ENCODE results near the gene ENTREP3.
"Not testable (repeated sequence)": the region's sequence is repeated elsewhere in the genome, so short reads cannot be mapped to it uniquely, and the experiment has no call there.

The ENTREP3 gene

DNA sequence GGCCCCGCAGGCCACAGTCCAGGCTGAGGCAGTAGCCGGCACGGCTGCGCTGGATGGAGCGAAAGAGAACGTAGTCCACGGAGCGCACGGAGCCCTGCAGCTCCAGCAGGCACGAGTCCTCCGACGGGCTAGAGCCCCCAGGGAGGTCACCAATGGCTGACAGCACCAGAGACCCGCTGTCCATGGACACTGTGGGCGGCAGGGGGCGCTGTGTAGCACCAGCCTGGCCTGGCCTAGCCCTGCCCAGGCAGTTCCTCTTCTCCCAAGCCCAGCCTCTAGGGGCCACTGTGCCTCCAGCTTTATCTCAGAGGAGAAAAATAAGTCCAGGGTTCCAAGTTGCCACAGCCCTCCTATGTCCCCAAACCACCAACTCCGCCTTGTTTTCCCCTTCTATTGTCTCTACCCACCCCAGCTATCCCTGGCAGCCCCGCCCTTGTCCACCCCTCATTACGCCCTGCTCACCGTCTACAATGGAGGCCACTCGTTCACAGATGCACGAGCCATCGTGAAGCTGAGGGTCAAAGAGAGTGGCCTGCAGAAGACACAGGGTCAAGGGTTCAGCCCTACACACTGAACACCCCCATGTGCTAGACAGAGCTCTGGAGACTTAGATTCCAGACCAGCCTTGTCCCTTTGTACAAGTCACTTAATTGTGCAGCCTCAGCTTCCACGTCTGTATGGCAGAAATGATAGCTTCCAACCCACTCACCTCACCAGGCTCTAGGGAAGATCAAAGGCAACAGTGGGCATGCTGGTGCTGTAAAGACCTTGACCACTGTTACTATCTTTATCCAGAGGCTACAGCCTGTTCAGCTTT lies 4.4 kb downstream of the ENTREP3 start:
- peak; percentile 92 for DNase-seq

DNA sequence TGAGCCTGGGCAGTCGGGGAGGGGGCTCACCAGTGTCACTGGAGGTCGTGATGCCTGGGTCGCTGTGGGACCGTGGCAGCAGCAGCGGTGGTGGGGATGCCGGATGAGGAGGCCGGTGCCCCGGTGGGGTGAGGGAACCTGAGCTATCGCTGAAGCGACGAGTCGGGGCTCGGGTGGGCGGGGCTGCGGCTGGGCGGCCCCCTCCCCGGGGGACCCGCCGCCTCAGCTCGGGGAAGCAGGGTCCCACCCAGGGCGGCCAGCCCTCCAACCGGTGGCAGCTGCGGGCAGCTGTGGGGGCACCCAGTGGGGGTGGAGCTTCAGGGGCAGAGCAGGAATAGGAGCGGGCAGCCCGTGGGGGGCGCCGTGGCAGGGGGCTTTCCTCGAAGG lies 5.0 kb downstream of the ENTREP3 start:
- no peak for DNase-seq

DNA sequence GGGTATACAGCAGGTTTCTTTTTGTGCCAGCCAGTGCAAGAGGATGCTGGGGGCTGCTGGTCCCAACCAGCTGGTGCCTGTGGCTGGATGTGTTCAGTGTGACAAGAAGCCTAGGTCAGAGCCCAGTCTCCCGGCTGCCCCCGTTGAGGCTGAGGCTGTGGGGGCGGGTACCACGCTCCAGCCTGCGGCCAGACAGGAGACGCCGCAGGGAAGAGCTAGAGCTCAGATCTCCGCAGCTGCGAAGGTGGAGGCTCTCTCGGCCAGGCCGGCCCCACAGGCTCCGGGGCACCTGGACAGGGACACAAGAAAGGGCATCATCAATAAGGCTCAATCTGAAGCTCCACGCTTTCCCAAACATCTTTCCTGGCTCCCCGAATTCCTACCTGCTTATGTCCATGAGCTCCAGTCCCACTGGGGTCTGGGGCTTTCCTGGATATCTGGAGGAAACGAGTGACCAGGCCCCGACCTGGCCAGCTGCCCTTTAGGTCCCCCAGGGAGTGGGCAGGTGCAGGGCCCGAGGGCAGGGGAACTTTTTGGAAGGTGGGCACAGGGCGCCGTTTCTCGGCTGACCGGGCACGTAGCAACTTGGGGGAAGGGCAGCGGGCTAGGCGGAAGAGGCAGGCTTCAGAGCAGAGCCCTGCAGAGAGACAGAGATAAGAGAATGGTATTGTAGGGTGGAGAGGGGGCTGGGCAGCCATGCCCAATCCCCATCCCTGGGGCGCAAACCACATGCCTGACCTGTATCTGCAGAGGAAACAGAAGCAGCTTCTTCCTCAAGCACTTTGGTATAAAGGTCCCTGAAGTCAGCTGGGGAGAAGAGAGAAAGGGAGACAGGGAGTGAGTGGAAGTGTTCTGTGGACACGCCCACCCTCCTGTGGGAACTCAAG lies 7.4 kb downstream of the ENTREP3 start:
- no peak for DNase-seq

DNA sequence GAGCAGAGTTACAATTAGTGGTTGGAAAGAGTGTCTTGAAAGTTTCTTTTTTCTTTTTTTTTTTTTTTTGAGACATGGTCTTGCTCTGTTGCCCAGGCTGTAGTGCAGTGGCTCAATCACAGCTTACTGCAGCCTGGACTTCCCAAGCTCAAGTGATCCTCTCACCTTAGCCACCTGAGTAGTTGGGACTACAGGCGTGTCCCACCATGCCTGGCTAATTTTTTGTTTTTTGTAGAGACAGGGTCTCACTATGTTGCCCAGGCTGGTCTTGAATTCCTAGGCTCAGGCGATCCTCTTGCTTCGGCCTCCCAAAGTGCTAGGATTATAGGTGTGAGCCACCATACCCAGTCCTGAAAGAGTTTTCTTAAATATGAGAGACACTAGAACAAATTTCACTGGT lies 8.5 kb downstream of the ENTREP3 start:
- DNase-seq: not testable (repeated sequence)

DNA sequence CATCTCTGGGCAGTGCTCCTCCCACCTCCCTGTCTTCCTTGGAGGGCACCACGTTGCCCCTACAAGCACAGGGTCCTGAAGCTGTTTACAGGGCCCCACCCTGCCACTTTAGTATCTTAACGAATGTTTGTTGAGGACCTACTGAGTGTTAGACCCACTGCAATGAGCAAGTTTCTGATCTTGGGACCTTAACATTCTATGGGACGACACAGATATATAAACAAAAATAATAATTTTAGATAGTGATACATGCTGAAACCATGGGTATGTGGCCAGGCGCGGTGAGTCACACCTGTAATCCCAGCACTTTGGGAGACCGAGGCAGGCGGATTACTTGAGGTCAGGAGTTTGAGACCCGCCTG lies 10.1 kb downstream of the ENTREP3 start:
- no peak for DNase-seq

DNA sequence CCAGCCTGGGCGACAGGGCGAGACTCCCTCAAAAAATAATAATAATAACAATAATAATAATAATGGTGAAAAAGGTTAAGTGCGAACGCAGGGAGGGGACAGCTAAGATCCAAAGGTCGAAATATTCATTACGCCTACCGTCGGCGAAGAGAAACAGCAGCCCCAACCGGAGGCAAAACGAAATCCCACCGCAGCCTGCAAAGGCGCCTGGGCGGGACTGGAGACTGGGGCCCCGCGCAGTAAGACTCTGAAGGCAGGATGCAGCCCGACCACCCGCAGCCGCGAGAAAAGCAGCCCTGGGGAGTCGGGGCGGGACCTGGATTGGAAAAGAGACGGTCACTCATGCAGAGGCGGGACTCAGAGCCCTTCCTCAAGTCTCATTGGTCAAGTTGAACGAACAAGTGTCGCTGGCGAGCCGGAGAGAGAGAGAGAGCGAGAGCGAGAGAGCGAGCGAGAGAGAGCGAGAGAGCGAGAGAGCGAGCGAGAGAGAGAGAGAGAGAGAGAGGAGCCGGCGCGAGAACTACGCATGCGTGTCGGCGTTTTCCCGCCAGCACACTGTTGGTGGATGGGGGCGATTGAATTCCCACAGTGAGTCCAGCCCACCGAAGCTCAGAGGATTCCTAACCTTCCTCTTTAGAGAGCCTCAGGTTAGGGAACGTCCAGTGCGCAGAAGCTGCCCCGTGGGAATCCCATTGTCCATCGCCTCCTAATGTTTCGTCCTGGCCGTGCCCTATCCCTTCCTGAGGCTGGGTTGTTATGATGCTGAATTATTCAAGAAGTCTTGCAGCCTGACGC lies 10.7 kb downstream of the ENTREP3 start:
- DNase-seq: peak; percentile 99

DNA sequence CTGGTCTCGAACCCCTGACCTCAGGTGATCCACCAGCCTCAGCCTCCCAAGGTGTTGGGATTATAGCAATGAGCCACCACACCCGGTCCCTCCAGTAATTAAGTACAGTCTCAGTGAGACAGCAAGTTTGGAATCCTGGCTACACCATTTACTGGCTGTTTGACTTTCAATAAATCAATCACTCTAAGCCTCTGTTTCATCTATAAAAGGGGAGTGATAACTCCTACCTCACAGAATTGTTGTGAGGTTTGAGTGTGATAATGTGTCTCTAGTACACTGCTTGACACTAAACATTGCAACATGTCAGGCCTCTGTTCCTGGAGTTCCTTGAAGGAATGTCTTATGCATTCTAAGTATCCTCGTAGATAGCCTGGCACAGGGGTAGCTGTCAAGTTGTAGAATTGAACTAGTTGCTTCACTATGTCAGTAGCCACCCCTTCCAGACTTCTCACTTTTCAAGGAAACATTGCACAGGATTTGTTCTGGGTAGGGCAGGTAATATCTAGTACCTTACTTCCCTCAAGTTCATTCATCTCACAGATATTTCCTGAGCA lies 12.4 kb downstream of the ENTREP3 start:
- DNase-seq: peak; percentile 7

DNA sequence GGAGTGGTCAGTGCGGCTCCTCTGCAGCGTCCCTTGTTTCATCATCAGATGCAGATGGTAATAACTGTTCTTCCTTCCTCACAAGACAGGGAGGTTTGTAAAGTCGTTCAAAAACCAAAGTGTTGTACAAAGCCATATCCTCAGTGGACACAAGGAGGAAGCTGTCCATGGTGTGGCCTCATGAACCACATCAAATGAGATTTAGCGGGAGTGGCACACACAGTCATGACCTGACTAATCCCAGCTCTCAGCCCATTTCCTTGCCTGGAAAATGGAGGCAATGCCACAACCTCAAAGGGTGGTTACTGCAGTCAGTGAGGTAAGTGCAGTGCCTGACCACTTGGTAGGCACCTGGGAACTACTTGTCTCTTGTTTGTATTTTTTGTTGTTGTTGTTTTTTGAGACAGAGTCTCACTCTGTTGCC lies 13.4 kb downstream of the ENTREP3 start:
- no peak for DNase-seq

DNA sequence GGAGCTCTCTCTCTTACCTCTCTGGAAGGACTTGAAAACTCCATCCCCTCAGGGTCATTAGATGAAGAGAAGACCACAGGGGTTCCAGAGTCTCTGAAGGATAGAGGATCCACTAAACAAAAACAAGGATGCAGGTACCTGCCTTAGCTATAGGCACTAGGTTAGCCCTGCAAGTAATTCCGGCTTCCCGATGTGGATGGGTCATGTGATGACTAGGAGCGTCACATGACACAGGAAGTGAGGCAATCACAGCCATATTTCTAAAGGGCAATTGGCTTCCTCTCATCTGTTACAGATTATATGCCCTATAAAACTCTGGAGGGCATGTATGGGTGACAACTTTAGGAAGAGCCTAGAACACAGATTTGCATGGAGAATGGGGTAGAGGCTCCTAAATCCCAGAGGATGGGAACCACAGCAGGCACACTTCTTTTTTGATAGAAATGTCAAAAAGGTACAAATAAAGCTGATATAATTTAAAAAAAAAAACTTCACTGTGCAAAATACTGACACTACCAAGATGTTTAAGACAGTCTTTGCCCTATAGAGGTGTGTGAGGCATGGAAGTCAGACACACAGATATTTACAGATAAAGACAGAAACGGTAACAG lies 14.1 kb downstream of the ENTREP3 start:
- peak; percentile 90 for DNase-seq

DNA sequence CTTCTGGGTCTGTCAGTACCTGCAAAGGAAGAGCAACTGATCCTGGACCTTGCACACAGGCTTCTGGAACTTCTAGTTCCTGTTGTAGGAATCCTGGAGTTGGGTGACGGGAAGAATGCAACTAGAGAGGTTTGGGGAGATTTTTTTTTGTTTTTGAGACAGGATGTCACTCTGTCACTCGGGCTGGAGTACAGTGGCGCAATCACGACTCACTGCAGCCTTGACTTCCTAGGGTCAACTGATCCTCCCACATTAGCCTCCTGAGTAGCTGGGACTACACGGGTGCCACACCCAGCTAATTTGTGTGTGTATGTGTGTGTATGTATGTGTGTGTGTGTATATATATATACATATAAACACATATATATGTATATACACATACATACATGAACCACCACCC lies 18.8 kb downstream of the ENTREP3 start:
- no peak for DNase-seq

DNA sequence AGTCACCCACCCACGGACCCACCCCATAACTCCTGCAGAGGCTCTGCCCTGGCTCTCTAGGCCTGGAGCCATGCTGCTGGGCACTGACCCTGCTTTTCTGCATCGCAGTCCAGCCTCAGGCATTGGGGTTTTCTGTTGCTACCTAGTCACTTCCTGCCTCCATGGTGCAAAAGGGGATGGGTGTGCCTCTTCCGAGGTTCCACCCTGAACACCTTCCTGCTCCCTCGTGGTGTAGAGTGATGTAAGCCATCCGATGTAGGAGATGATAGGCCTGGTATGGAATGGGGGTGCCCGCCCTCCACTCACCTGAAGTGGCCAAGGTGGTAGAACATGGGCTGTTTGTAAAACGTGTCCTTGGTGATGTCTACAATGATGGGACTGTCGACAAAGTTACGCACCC lies 19.9 kb downstream of the ENTREP3 start:
- not testable (repeated sequence) for DNase-seq

DNA sequence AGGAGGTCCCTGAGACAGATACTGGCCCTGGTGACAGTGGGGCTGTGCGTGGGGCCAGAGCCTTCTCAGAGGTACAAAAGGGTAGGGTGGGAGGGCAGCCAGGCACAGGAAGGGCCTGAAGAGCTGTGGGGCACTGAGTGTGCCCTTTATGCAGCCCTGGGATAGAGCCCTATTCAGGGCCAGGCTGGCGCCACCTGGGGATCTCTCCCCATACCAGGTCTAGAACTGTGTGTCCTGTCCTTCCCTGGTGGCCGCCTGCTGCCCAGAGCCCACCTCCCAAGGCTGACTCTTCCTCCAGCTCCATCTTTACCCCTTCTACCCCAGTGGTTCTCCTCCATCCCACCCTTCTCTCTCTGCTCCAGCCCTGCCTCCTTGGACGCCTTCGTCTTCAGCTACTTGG lies 21.8 kb downstream of the ENTREP3 start:
- DNase-seq: not testable (repeated sequence)

DNA sequence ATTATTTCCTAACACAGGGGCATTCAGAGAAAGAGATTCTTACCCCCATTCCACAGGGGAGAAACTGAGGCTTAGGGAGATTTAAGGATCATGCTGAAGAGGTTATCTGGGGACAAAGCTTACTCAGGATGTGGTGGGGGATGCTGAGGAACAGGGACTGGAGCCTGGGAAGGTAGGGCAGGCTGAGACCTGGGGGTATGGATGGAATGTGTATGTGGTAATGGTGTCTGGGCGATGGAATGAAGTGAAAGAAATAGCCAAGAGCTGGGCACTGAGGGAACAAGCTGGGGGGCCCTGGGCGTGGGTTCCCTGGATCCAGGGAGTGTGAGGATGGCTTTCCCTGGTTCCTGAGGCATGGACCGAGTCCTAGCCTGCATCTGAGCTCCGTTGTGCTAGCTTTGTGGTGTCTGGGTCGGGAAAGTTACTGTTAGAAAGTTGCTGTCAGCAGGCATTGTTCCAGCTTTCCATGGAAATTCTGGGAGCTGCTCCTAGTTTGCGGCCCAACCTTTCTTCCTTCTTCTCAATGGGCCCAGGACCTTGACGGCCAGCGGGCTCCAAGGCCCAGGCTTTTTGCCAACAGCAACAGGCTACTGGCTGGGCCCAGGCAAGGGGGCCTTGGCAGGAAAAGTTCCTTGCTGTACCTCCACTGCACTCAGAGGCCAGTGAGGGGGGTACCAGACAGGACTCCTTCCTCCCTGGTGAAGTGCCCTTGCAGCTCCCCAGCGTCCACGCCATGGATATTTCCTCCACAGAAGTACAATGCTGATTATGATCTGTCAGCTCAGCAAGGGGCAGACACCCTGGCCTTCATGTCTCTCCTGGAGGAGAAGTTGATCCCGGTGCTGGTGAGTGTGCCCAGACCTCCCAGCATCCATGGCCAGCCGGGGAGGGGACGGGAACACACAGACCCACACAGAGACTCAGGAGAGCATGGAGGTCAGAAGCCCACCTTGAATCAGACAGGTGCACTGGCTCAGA lies 23.0 kb downstream of the ENTREP3 start:
- peak; percentile 59 for DNase-seq

DNA sequence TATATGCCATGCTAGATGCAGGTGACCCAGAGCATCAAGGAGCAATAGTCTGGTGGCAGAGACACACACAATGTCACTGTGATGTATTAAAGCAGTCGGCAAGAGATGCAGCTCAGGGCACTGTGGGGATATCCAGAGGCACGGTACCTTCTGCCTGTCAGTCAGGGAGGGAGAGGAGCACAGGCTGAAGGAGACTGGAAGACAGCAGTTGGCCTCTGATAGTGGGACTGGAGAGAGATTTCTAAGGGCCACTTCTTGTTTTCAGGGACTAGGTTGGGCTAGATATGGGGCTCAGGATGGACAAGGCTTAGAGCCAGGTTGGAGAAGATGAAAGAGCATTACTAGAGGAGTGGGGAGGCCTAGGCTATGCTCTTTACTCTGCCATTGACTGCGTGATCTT lies 24.0 kb downstream of the ENTREP3 start:
- not testable (repeated sequence) for DNase-seq

DNA sequence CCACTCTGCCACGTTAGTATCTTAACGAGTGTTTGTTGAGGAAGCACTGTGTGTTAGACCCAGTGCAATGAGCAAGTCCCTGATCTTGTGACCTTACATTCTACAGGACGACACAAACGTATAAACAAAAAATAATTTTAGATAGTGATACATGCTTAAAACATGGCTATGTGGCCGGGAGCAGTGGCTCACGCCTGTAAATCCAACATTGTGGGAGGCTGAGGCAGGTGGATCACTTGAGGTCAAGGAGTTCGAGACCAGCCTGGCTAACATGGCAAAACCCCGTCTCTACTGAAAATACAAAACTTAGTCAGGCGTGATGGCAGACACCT lies 27.2 kb downstream of the ENTREP3 start:
- no peak for DNase-seq

DNA sequence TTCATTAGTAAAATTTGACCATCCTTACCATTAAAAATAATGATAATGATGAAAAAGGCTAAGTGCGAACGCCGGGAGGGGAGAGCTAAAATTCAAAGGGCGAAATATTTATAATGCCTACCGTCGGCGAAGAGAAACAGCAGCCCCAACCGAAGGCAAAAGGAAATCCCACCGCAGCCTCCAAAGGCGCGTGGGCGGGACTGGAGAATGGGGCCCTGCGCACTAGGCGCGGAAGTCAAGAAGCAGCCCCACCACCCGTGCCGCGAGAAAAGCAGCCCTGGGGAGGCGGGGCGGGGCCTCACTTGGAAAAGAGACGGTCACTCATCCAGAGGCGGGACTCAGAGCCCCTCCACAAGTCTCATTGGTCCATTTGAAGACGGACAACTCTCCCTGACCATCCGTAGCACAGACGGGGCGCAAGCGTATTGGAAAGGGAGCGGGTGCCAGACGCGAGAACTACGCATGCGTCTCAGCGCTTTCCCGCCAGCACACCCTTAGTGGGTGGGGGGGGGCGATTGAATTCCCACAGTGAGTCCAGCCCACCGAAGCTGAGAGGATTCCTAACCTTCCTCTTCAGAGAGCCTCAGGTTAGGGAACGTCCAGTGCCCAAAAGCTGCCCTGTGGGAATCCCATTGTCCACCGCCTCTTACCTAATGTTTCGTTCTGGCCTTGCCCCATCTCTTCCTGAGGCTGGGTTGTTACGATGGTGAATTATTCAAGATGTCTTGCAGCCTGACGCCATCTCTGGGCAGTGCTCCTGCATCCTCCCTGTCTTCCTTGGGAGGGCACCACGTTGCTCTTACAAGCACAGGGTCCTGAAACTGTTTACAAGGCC lies 27.8 kb downstream of the ENTREP3 start:
- peak; percentile 98 for DNase-seq

DNA sequence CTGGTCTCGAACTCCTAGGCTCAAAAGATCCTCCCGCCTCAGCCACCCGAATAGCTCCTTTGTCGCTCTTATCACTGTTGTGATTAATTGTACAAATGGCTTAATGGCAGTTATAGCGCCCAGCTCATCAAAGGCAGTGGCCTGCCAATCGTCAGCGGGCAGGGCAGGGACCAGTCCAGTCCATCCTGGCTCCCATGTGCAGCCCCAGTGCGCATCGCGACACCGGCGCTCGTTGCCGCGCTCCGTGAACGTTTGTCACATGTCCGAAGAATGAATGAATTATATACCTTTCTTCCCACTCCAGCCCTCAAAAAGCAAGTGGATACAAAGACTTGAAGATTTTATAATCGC lies 28.4 kb downstream of the ENTREP3 start:
- DNase-seq: no peak

DNA sequence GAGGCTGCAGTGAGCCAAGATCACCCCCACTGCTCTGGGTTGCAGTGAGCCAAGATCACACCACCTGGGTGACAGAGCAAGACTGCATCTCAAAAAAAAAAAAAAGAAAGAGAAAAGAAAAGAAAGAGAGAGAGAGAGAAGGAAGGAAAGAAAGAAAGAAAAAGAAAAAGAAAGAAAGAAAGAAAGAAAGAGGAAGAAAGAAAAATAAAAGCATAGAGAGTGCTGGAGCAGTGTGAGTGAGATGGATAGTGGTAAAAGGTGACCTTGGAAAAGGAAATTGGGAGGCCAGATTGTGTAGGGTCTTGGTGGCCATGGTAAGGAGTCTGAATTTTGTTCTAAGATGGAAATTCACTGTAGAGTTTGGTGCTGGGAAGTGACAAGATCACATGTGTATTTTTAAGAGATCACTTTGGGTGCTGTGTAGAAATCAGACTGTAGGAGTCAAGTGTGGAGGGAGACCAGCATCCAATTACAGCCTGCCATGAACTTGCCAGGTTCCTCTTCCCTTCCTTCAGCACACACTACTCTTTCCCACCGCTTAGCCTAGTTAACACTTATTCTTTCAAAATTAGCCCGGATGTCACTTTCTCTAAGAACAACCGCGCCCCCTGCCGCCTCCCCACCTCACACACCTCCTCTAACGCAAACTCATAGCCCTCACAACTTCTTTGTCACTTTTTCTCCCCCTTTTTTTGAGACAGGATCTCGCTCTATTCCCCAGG lies 28.9 kb downstream of the ENTREP3 start:
- DNase-seq: peak; percentile 64

DNA sequence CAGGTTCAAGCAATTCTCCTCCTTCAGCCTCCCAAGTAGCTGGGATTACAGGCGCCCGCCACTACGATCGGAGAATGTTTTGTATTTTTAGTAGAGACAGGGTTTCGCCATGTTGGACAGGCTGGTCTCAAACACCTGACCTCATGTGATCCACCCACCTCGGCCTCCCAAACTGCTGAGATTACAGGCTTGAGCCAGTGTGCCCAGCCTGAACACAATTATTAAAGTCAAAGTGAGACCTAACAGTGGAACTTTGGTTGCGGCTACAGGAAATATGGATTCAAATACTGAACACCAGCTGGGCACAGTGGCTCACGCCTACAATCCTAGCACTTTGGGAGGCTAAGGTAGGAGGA lies 29.9 kb downstream of the ENTREP3 start:
- DNase-seq: not testable (repeated sequence)

DNA sequence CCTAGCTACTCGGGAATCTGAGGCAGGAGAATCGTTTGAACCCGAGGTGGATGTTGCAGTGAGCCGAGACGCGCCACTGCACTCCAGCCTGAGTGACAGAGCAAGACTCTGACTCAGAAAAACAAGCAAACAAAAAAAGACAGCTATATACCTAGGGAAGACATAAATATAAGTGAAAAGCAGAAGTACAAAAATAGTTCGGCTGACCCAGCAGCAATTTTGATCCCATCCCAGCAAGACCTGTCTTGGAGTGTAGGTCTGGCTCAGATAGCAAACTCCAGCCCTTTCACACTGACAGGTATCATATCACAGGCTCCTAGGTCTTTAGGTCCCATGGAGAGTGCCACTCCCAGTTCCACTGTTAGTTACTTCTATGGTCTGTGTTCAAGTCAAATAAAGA lies 32.2 kb downstream of the ENTREP3 start:
- no peak for DNase-seq
